Spleen (tissue), 11 donors: Measurements from ENCODE around the gene BBX. TPM values are rescaled to one million over a fixed set of nuclear protein-coding genes. Genes with fewer than 3 reads are reported as not detected.
A peak's percentile ranks its signal among the peaks of the same experiment; 100 is the strongest.

Source experiments
- DNase-seq: peaks from one replicate; pipeline ENCODE4 v3.0.0-alpha.2; 2020
- H3K27ac ChIP-seq, 8 donors: fragments of 200-600 bp; sonication (generic) in 7 of 8; 1 replicate in 4 of 8; 2 replicates in 4 of 8; pipeline versions ENCODE4 v1.5.0 to v1.8.0; 2016 to 2021; ENCODE audit warnings: inconsistent platforms in 4 of 8, mild to moderate bottlenecking in 4 of 8, moderate library complexity in 1 of 8
- H3K27me3 ChIP-seq, 7 donors: fragments of 200-600 bp; sonication (generic) in 6 of 7; replicated peaks in 1 of 7; 1 replicate in 4 of 7; 2 replicates in 3 of 7; pipeline versions ENCODE4 v1.5.0 to v1.8.0; 2016 to 2021; ENCODE audit warnings: inconsistent platforms in 3 of 7, mild to moderate bottlenecking in 1 of 7
- H3K36me3 ChIP-seq, 6 donors: fragments of 200-600 bp; sonication (generic) in 5 of 6; 1 replicate in 4 of 6; 2 replicates in 2 of 6; pipeline versions ENCODE4 v1.5.0 to v1.8.0; 2016 to 2021; ENCODE audit warnings: inconsistent platforms in 2 of 6
- H3K4me1 ChIP-seq, 6 donors: fragments of 200-600 bp; sonication (generic) in 5 of 6; 1 replicate in 3 of 6; 2 replicates in 3 of 6; pipeline versions ENCODE4 v1.5.0 to v1.8.0; 2016 to 2021; ENCODE audit warnings: inconsistent platforms in 3 of 6
- H3K4me3 ChIP-seq, 8 donors: fragments of 200-600 bp; sonication (generic) in 7 of 8; 1 replicate in 4 of 8; 2 replicates in 4 of 8; pipeline versions ENCODE4 v1.5.0 to v1.8.0; 2016 to 2021; ENCODE audit warnings: inconsistent platforms in 4 of 8, mild to moderate bottlenecking in 4 of 8, moderate library complexity in 2 of 8
- H3K9me3 ChIP-seq, 8 donors: fragments of 200-600 bp; sonication (generic) in 7 of 8; 1 replicate in 4 of 8; 2 replicates in 4 of 8; pipeline versions ENCODE4 v1.5.0 to v1.8.0; 2016 to 2021; ENCODE audit warnings: inconsistent platforms in 4 of 8
- POLR2A ChIP-seq, 3 donors: fragments of 450-650 bp; IDR thresholded peaks; one replicate each; pipeline ENCODE4 v1.5.1; 2017; ENCODE audit warnings: antibody characterized with exemption in 3 of 3, mild to moderate bottlenecking in 1 of 3
- POLR2AphosphoS5 ChIP-seq, 3 donors: sonication (generic); formaldehyde crosslinking; IDR thresholded peaks; one replicate each; pipeline ENCODE4 v1.5.1; 2017; ENCODE audit warnings: antibody characterized with exemption in 3 of 3
- WGBS, 5 donors: extraction: QIAGEN DNeasy Blood & Tissue Kit in 3 of 5; methylation state at CpG; one replicate each; pipeline versions ENCODE4 v1.1.5 to v1.1.7; 2013 to 2018; 5-methylcytosine and 5-hydroxymethylcytosine counted together
- intact Hi-C: fragments of 100-400 bp; cut with DNase I; formaldehyde crosslinking; loops from one replicate; pipeline ENCODE4 v1.15.0; 2023; ENCODE audit warnings: low total_unique reads
- polyA plus RNA-seq, 3 donors: library from polyadenylated mRNA; stranded (reverse); fragments of 200-250 nt; gene quantifications; one replicate each; pipeline ENCODE4 v1.2.1, GENCODE V29; 2013
- total RNA-seq, 7 donors: library from RNA; depleted of rRNA in 3 of 7; stranded (reverse); fragments of >200 nt in 3 of 7; fragmentation: NEBNext Ultra II Directional in 4 of 7; extraction: Animal tissue kit (Norgen Biotek cat#: 25700) in 4 of 7; gene quantifications; one replicate each; pipeline versions ENCODE4 v1.1.0 to v1.2.1, GENCODE V29; 2016 to 2021
- TF ChIP-seq, protein P1 (sequence below), 11 experiments: fragments of 200-600 bp in 7 of 11; fragments of 450-650 bp in 4 of 11; sonication (generic) in 4 of 11; IDR thresholded peaks in 8 of 11; conservative IDR thresholded peaks in 3 of 11; 1 replicate in 7 of 11; 2 replicates in 4 of 11; pipeline versions ENCODE4 v1.4.0 to v1.8.0; 2016 to 2021; ENCODE audit warnings: antibody characterized with exemption in 11 of 11, inconsistent platforms in 4 of 11, mild to moderate bottlenecking in 1 of 11
- donor health status: healthy with polysubstance abuse.
- donor health status: DM: no; HTN: no; CAD: no; lungs with moderate emphysema.
- donor health status: DM: no; HTN: no; CAD: no.
- donor health status: Bipolar disorder and iron deficiency.
- donor health status: healthy.
- donor health status: DM: no; HTN: no; CAD: no.
- donor health status: DM: yes; HTN: yes; CAD: no.

Gene BBX
- total and polyA plus RNA-seq, 10 donors = 5.1 to 98.5 (median 74.6) TPM

DNA sequence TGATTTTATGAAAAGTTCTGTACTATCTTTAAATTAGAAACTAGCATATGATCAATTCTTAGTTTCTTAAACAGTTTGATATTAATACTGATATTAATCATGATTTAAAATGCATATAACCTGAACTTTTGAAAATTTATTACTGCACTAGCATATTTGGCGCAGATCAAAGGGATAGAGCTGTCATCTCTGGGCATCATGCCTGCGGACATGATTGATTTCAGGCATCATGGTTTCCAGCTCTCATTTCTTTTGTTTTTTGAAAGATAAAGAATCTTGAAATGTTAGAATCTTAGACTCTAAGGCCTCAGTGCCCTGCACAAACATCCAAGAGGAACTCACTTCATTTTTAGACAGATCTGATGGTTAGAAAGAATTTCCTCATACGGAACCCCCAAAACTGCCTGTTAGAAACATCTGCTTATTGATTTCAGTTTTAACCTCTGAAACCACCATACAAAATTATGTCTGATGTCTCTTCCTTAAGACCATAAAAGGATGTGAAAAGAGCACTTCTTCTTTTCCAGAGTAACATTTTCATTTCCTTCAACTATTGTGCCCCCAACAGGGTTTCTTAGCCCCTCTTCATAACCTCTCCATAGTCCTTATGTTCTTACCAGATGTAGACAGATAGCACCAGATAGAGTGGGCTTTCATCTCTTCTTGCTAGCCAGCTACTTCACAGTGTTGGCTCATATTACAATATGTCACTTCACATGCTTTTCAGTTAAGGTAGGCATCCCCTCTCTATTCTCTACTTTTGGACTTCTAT is 110.8 kb downstream of the BBX start:
- TF ChIP-seq, protein P1, sequence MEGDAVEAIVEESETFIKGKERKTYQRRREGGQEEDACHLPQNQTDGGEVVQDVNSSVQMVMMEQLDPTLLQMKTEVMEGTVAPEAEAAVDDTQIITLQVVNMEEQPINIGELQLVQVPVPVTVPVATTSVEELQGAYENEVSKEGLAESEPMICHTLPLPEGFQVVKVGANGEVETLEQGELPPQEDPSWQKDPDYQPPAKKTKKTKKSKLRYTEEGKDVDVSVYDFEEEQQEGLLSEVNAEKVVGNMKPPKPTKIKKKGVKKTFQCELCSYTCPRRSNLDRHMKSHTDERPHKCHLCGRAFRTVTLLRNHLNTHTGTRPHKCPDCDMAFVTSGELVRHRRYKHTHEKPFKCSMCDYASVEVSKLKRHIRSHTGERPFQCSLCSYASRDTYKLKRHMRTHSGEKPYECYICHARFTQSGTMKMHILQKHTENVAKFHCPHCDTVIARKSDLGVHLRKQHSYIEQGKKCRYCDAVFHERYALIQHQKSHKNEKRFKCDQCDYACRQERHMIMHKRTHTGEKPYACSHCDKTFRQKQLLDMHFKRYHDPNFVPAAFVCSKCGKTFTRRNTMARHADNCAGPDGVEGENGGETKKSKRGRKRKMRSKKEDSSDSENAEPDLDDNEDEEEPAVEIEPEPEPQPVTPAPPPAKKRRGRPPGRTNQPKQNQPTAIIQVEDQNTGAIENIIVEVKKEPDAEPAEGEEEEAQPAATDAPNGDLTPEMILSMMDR (IDR thresholded peaks at IDR 0.05 in 8 of 11, conservative IDR thresholded peaks at IDR 0.05 in 3 of 11) = no peak
- TF ChIP-seq POLR2AphosphoS5 (IDR thresholded peaks at IDR 0.05) (no peak), POLR2A (IDR thresholded peaks at IDR 0.05) (no peak)
- WGBS, 5 donors = 39 to 53% (median 45%) methylated on average over 3 of the region's 3 CpGs
- H3K27me3 ChIP-seq = no peaks in the 10 kb centered on the region
- H3K4me3 ChIP-seq = no peak overlapping the region
- intact Hi-C loops = no loop called here
- no peaks in the 10 kb centered on the region for H3K36me3 ChIP-seq
- no peaks in the 10 kb centered on the region for H3K9me3 ChIP-seq
- H3K27ac ChIP-seq = peak overlapping the region in 1 of 8 donors; percentile 17
- H3K4me1 ChIP-seq = peaks cover 6 to 55% (median 46%) of the 10 kb centered on the region in 6 donors
- no peak for DNase-seq

DNA sequence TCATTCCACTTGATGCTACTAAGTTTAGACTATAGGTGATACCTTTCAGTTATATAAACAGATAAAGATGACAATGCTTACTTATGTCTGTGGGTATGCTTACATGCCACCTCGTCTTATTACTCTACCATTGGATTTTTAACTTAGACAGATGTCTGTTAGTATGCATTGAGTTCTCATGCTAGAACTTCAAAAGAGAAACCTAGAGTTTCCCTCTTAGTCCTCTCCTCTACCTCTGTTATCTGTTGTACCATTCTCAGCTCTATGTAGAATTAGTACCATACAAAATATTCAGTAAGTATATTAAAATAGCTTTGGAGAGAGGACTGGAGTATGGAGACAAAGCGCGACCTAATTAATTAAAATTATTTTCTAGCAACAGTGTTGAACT is 111.3 kb downstream of the BBX start:
- no peaks in the 10 kb centered on the region for H3K9me3 ChIP-seq
- H3K27me3 ChIP-seq = no peaks in the 10 kb centered on the region
- peaks cover 6 to 50% (median 45%) of the 10 kb centered on the region in 6 donors for H3K4me1 ChIP-seq
- no peak overlapping the region for H3K4me3 ChIP-seq
- peak overlapping the region in 1 of 8 donors; percentile 17 for H3K27ac ChIP-seq
- H3K36me3 ChIP-seq = no peaks in the 10 kb centered on the region
- no peak for DNase-seq
- intact Hi-C loops = no loop called here
- TF ChIP-seq POLR2AphosphoS5 (IDR thresholded peaks at IDR 0.05) (no peak), POLR2A (IDR thresholded peaks at IDR 0.05) (no peak)
- TF ChIP-seq, protein P1 (IDR thresholded peaks at IDR 0.05 in 8 of 11, conservative IDR thresholded peaks at IDR 0.05 in 3 of 11) = no peak
- 91 to 95% (median 93%) methylated on average over 3 of the region's 3 CpGs for WGBS, 5 donors

DNA sequence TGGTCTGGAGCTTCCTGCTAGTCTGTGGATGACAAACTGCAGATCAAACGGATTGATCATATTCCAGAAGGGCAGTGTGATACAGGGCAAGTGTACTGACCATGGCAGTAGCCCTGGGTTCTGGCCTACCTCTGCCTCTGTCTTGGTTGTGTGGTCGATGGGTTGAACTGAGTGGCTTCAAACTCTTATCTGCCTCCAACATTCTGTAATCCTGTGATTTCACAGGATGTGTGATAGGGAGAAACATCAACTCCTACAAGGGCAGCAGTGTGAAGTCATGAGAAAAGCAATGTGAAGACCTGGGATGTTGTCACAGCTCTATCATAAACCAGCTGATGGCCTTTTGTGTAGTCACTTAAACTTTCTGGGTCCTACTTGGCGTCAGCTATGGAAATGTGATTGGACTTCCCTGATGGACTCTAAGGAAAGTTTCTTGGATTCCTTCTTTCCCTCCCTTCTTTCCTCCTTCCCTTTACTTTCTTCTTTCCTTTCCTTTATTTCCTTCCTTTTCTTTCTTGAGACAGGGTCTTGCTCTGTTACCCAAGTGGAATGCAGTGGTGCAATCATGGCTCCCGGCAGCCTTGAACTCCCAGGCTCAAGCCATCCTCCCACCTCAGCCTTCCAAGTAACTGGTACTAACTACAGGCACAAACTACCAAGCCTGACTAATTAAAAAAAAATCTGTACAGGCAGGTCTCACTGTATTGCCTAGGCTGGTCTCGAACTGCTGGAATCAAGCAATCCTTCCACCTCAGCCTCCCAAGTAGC is 114.8 kb downstream of the BBX start:
- intact Hi-C loops = no loop called here
- Histone ChIP-seq H3K9me3 (no peaks in the 10 kb centered on the region), H3K27me3 (no peaks in the 10 kb centered on the region), H3K27ac (no peak overlapping the region), H3K4me3 (no peak overlapping the region), H3K4me1 (peaks cover 1 to 29% (median 23%) of the 10 kb centered on the region in 6 donors), H3K36me3 (no peaks in the 10 kb centered on the region)
- TF ChIP-seq POLR2A (IDR thresholded peaks at IDR 0.05) (no peak), POLR2AphosphoS5 (IDR thresholded peaks at IDR 0.05) (no peak)
- TF ChIP-seq, protein P1 (IDR thresholded peaks at IDR 0.05 in 8 of 11, conservative IDR thresholded peaks at IDR 0.05 in 3 of 11) = no peak
- no peak for DNase-seq
- WGBS, 5 donors = 82 to 90% (median 85%) methylated on average over 5 of the region's 5 CpGs
